Activated T-helper 2 cell treated with anti-CD3 and anti-CD28 coated beads, Interferon-gamma antibody, Interleukin-2, Interleukin-4, amounts not matched to agents 10 μg/mL and 5 μg/mL and 100 μg/mL, durations not matched to agents 14 hours and 24 hours and 36 hours (primary cell): ENCODE measurements around the gene KMT2C. TPM values are rescaled to one million over a fixed set of nuclear protein-coding genes. Genes with fewer than 3 reads are reported as not detected.
"Not testable (repeated sequence)": the region's sequence is repeated elsewhere in the genome, so short reads cannot be mapped to it uniquely, and the experiment has no call there.

ENCODE experiments used
- DNase-seq: peaks from one replicate; pipeline ENCODE4 v3.0.0; 2021; ENCODE audit warnings: low spot score
- H3K27ac Mint-ChIP-seq: one replicate; pipeline ENCODE4 v1.8.0; 2021; ENCODE audit warnings: mixed read lengths
- H3K27me3 Mint-ChIP-seq: one replicate; pipeline ENCODE4 v1.8.0; 2021; ENCODE audit warnings: low read depth, mixed read lengths
- H3K36me3 Mint-ChIP-seq: one replicate; pipeline ENCODE4 v1.8.0; 2021; ENCODE audit warnings: low read depth, mixed read lengths
- H3K4me1 Mint-ChIP-seq: one replicate; pipeline ENCODE4 v1.8.0; 2021; ENCODE audit warnings: low read depth, mixed read lengths
- H3K4me3 Mint-ChIP-seq: one replicate; pipeline ENCODE4 v1.8.0; 2021; ENCODE audit warnings: low read depth, mild to moderate bottlenecking, moderate library complexity, mixed read lengths
- H3K9me3 Mint-ChIP-seq: one replicate; pipeline ENCODE4 v1.8.0; 2021; ENCODE audit warnings: mixed read lengths
- intact Hi-C: fragments of 100-400 bp; cut with micrococcal nuclease; formaldehyde crosslinking; loops from one replicate; pipeline ENCODE4 v1.15.1; 2023
- total RNA-seq: library from RNA; stranded (reverse); gene quantifications from 2 replicates; pipeline ENCODE4 v1.2.3, GENCODE V29; 2022

Gene KMT2C
- total RNA-seq, 1 donor from 2014 or later: 62.4 TPM

- Mint-ChIP-seq H3K27ac (peak overlapping the region; percentile 33), H3K9me3 (peaks cover 40% of the 10 kb centered on the region), H3K36me3 (peaks cover 56% of the 10 kb centered on the region), H3K27me3 (no peaks in the 10 kb centered on the region), H3K4me1 (peaks cover 18% of the 10 kb centered on the region), H3K4me3 (no peak overlapping the region)
- DNase-seq: no peak
- intact Hi-C loops: loop anchor here (10.0 kb wide), 1 partner anchor 45 kb away; no protein-coding TSS in a partner anchor
Measured at GRCh38 chr7:152419473-152420429, 16.1 kb downstream of the KMT2C start.

- Mint-ChIP-seq H3K4me1 (peaks cover 6% of the 10 kb centered on the region), H3K9me3 (peaks cover 14% of the 10 kb centered on the region), H3K27me3 (no peaks in the 10 kb centered on the region), H3K36me3 (peaks cover 22% of the 10 kb centered on the region), H3K27ac (no peak overlapping the region), H3K4me3 (no peak overlapping the region)
- no peak for DNase-seq
- intact Hi-C loops: no loop called here
Measured at GRCh38 chr7:152414779-152415178, 21.0 kb downstream of the KMT2C start.

GRCh38 chr7:152411389-152411788 is 24.4 kb downstream of the KMT2C start:
- Mint-ChIP-seq H3K4me3 (no peak overlapping the region), H3K9me3 (peaks cover 16% of the 10 kb centered on the region), H3K36me3 (peaks cover 6% of the 10 kb centered on the region), H3K4me1 (peaks cover 3% of the 10 kb centered on the region), H3K27ac (no peak overlapping the region), H3K27me3 (no peaks in the 10 kb centered on the region)
- DNase-seq: no peak
- intact Hi-C loops: no loop called here

GRCh38 chr7:152406491-152406890 is 29.3 kb downstream of the KMT2C start:
- no peak for DNase-seq
- H3K4me3 Mint-ChIP-seq: no peak overlapping the region
- intact Hi-C loops: no loop called here
- H3K36me3 Mint-ChIP-seq: no peaks in the 10 kb centered on the region
- H3K4me1 Mint-ChIP-seq: no peaks in the 10 kb centered on the region
- H3K9me3 Mint-ChIP-seq: peaks cover 14% of the 10 kb centered on the region
- H3K27ac Mint-ChIP-seq: no peak overlapping the region
- no peaks in the 10 kb centered on the region for H3K27me3 Mint-ChIP-seq

- H3K27ac Mint-ChIP-seq, H3K4me3 Mint-ChIP-seq, H3K36me3 Mint-ChIP-seq, H3K4me1 Mint-ChIP-seq, H3K27me3 Mint-ChIP-seq, DNase-seq, intact Hi-C loops: not testable (repeated sequence)
- H3K9me3 Mint-ChIP-seq: peaks cover 11% of the 10 kb centered on the region
Measured at GRCh38 chr7:152406030-152406429, 29.8 kb downstream of the KMT2C start.

- no peak overlapping the region for H3K27ac Mint-ChIP-seq
- H3K9me3 Mint-ChIP-seq: peaks cover 11% of the 10 kb centered on the region
- DNase-seq: no peak
- intact Hi-C loops: no loop called here
- H3K4me3 Mint-ChIP-seq: no peak overlapping the region
- no peaks in the 10 kb centered on the region for H3K27me3 Mint-ChIP-seq
- no peaks in the 10 kb centered on the region for H3K4me1 Mint-ChIP-seq
- H3K36me3 Mint-ChIP-seq: peaks cover 5% of the 10 kb centered on the region
Measured at GRCh38 chr7:152403726-152404125, 32.1 kb downstream of the KMT2C start.

GRCh38 chr7:152402384-152403250 is 33.2 kb downstream of the KMT2C start:
- Mint-ChIP-seq H3K36me3 (peaks cover 5% of the 10 kb centered on the region), H3K27ac (no peak overlapping the region), H3K9me3 (peaks cover 11% of the 10 kb centered on the region), H3K4me1 (peaks cover 3% of the 10 kb centered on the region), H3K27me3 (no peaks in the 10 kb centered on the region), H3K4me3 (no peak overlapping the region)
- DNase-seq: no peak
- intact Hi-C loops: no loop called here

- Mint-ChIP-seq H3K27ac (no peak overlapping the region), H3K4me1 (peaks cover 7% of the 10 kb centered on the region), H3K27me3 (no peaks in the 10 kb centered on the region), H3K36me3 (peaks cover 5% of the 10 kb centered on the region), H3K4me3 (no peak overlapping the region), H3K9me3 (no peaks in the 10 kb centered on the region)
- DNase-seq: no peak
- intact Hi-C loops: no loop called here
Measured at GRCh38 chr7:152399344-152399743, 36.5 kb downstream of the KMT2C start.

- H3K9me3 Mint-ChIP-seq: no peaks in the 10 kb centered on the region
- H3K36me3 Mint-ChIP-seq: no peaks in the 10 kb centered on the region
- H3K27ac Mint-ChIP-seq: no peak overlapping the region
- peaks cover 9% of the 10 kb centered on the region for H3K4me1 Mint-ChIP-seq
- H3K4me3 Mint-ChIP-seq: no peak overlapping the region
- intact Hi-C loops: no loop called here
- no peaks in the 10 kb centered on the region for H3K27me3 Mint-ChIP-seq
- no peak for DNase-seq
Measured at GRCh38 chr7:152395112-152395511, 40.7 kb downstream of the KMT2C start.

GRCh38 chr7:152394214-152394613 is 41.6 kb downstream of the KMT2C start:
- H3K9me3 Mint-ChIP-seq, H3K27me3 Mint-ChIP-seq, H3K4me1 Mint-ChIP-seq, H3K36me3 Mint-ChIP-seq, intact Hi-C loops, H3K27ac Mint-ChIP-seq, H3K4me3 Mint-ChIP-seq, DNase-seq: not testable (repeated sequence)

GRCh38 chr7:152392254-152392653 is 43.5 kb downstream of the KMT2C start:
- Mint-ChIP-seq H3K4me1 (peaks cover 6% of the 10 kb centered on the region), H3K27me3 (no peaks in the 10 kb centered on the region), H3K27ac (no peak overlapping the region), H3K4me3 (no peak overlapping the region), H3K36me3 (no peaks in the 10 kb centered on the region), H3K9me3 (no peaks in the 10 kb centered on the region)
- DNase-seq: no peak
- intact Hi-C loops: no loop called here

GRCh38 chr7:152386136-152386764 is 49.6 kb downstream of the KMT2C start:
- H3K4me3 Mint-ChIP-seq, H3K4me1 Mint-ChIP-seq, H3K9me3 Mint-ChIP-seq: not testable (repeated sequence)

More at GRCh38 chr7:152386136-152386764, 49.6 kb downstream of the KMT2C start:
- not testable (repeated sequence) for H3K36me3 Mint-ChIP-seq, H3K27me3 Mint-ChIP-seq, DNase-seq, H3K27ac Mint-ChIP-seq
- intact Hi-C loops: loop anchor here (10.0 kb wide), 1 partner anchor 61 kb away; no protein-coding TSS in a partner anchor
